ENCODE results near the gene TENM4.

Gene TENM4

GRCh38 chr11:78647986-78648875 lies 792.6 kb downstream of the TENM4 start (continued):
- no peak for TF ChIP-seq POU6F1 (CRISPR knock-in tag; IDR thresholded peaks at IDR 0.05; ENCODE audit: borderline replicate concordance, low read depth)

GRCh38 chr11:78647266-78647915 lies 793.4 kb downstream of the TENM4 start:
- ATAC-seq, result no peak
- TF ChIP-seq ESRRG (CRISPR knock-in tag; IDR thresholded peaks at IDR 0.05), result no peak
- TF ChIP-seq GLIS3 (CRISPR knock-in tag; IDR thresholded peaks at IDR 0.05), result no peak
- no peak for TF ChIP-seq ARNTL (CRISPR knock-in tag; IDR thresholded peaks at IDR 0.05; ENCODE audit: borderline replicate concordance, low read depth)
- TF ChIP-seq ZFP30 (CRISPR knock-in tag; IDR thresholded peaks at IDR 0.05), result no peak
- TF ChIP-seq TCF4 (CRISPR knock-in tag; IDR thresholded peaks at IDR 0.05; ENCODE audit: borderline replicate concordance), result no peak
- TF ChIP-seq ZC3H10 (CRISPR knock-in tag; IDR thresholded peaks at IDR 0.05), result no peak
- no peak for TF ChIP-seq ISL1 (CRISPR knock-in tag; IDR thresholded peaks at IDR 0.05)
- no peak for TF ChIP-seq CSRNP3 (CRISPR knock-in tag; IDR thresholded peaks at IDR 0.05)
- no peak for TF ChIP-seq PPARA (CRISPR knock-in tag; IDR thresholded peaks at IDR 0.05; ENCODE audit: borderline replicate concordance)
- no peak for TF ChIP-seq ZNF8 (CRISPR knock-in tag; IDR thresholded peaks at IDR 0.05)
- TF ChIP-seq, protein P1, sequence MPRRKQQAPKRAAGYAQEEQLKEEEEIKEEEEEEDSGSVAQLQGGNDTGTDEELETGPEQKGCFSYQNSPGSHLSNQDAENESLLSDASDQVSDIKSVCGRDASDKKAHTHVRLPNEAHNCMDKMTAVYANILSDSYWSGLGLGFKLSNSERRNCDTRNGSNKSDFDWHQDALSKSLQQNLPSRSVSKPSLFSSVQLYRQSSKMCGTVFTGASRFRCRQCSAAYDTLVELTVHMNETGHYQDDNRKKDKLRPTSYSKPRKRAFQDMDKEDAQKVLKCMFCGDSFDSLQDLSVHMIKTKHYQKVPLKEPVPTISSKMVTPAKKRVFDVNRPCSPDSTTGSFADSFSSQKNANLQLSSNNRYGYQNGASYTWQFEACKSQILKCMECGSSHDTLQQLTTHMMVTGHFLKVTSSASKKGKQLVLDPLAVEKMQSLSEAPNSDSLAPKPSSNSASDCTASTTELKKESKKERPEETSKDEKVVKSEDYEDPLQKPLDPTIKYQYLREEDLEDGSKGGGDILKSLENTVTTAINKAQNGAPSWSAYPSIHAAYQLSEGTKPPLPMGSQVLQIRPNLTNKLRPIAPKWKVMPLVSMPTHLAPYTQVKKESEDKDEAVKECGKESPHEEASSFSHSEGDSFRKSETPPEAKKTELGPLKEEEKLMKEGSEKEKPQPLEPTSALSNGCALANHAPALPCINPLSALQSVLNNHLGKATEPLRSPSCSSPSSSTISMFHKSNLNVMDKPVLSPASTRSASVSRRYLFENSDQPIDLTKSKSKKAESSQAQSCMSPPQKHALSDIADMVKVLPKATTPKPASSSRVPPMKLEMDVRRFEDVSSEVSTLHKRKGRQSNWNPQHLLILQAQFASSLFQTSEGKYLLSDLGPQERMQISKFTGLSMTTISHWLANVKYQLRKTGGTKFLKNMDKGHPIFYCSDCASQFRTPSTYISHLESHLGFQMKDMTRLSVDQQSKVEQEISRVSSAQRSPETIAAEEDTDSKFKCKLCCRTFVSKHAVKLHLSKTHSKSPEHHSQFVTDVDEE (CRISPR knock-in tag; IDR thresholded peaks at IDR 0.05), result no peak
- TF ChIP-seq RARB (CRISPR knock-in tag; IDR thresholded peaks at IDR 0.05), result no peak
- TF ChIP-seq, protein P2, sequence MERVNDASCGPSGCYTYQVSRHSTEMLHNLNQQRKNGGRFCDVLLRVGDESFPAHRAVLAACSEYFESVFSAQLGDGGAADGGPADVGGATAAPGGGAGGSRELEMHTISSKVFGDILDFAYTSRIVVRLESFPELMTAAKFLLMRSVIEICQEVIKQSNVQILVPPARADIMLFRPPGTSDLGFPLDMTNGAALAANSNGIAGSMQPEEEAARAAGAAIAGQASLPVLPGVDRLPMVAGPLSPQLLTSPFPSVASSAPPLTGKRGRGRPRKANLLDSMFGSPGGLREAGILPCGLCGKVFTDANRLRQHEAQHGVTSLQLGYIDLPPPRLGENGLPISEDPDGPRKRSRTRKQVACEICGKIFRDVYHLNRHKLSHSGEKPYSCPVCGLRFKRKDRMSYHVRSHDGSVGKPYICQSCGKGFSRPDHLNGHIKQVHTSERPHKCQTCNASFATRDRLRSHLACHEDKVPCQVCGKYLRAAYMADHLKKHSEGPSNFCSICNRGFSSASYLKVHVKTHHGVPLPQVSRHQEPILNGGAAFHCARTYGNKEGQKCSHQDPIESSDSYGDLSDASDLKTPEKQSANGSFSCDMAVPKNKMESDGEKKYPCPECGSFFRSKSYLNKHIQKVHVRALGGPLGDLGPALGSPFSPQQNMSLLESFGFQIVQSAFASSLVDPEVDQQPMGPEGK (CRISPR knock-in tag; IDR thresholded peaks at IDR 0.05; ENCODE audit: borderline replicate concordance), result no peak
- no peak for TF ChIP-seq CSDC2 (CRISPR knock-in tag; IDR thresholded peaks at IDR 0.05)
- TF ChIP-seq ZFP3 (CRISPR knock-in tag; IDR thresholded peaks at IDR 0.05), result no peak
- TF ChIP-seq ZNF565 (CRISPR knock-in tag; conservative IDR thresholded peaks at IDR 0.05; ENCODE audit: low read depth), result no peak
- TF ChIP-seq POU6F1 (CRISPR knock-in tag; IDR thresholded peaks at IDR 0.05; ENCODE audit: borderline replicate concordance, low read depth), result no peak

DNA sequence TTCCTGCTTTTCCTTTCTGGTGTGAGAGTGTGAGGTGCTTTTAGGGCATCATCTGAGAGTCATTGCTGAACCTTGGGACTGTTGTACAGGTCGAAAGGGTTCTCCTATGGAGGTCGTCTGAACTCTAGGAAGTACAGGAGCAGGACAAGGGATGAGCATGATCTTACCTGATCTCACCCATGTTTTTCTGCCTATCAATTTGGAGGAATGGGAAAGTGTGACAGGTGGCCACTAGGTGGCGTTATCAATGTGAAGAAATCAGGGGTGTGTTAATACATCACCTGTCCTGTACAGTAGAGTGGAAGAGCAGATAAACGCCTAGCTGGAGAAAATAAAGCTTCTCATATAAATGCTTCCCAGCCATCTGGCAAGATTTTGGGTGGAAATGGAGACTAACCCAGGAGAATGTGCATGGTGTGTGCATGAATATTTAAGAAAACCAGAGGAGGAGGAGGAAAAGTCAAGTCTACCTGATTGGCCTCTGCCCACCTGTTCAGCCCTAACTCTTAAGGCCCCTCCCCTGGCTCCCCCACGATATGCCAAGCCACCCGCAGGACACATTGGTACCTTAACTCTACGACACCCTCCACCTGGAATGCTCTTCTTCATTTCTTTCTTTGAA lies 794.2 kb downstream of the TENM4 start:
- ATAC-seq, result peak; percentile 75
- TF ChIP-seq ARNTL (CRISPR knock-in tag; IDR thresholded peaks at IDR 0.05; ENCODE audit: borderline replicate concordance, low read depth) (no peak), TOX (CRISPR knock-in tag; IDR thresholded peaks at IDR 0.05; ENCODE audit: borderline replicate concordance) (no peak), ISL1 (CRISPR knock-in tag; IDR thresholded peaks at IDR 0.05) (no peak), BACH2 (CRISPR knock-in tag; IDR thresholded peaks at IDR 0.05; ENCODE audit: borderline replicate concordance) (no peak), GLIS3 (CRISPR knock-in tag; IDR thresholded peaks at IDR 0.05) (no peak)
- TF ChIP-seq, protein P1 (CRISPR knock-in tag; IDR thresholded peaks at IDR 0.05), result no peak
- TF ChIP-seq, protein P2 (CRISPR knock-in tag; IDR thresholded peaks at IDR 0.05; ENCODE audit: borderline replicate concordance), result no peak
